ENCODE data around the gene RGS6. TPM values are rescaled to one million over a fixed set of nuclear protein-coding genes. Genes with fewer than 3 reads are reported as not detected.

RGS6 gene
- total RNA-seq, 1 donor from 2014 or later: 2.0 TPM

DNA sequence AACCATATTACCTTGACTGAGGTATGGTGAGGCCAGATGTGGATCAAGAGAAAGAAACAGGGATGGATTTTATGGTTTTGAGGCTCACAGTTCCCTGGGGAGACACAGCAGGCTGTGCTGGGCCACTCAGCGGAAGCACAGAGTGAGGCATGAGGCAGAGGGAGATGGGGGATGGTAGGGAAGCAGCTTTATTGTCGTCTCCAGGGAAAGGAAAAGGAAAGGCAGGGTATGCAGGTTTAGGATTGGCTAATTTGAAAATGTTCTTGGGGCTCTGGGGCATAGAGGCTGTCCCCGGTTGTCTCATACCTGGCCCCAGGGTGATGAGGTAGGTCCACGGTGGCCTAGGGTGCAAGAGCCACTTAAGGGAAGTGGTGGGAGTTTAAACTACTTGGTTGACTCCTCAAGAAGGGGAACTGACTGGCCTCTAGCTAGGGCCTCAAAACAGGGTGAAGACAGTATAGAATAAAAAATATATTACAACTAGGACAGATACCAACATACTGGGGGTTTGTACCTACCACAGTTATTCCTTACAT is 322.8 kb downstream of the RGS6 start:
- DNase-seq (ENCODE audit: low spot score in 2 of 2, unreplicated experiment in 2 of 2): no peak
- TF ChIP-seq CTCF (IDR thresholded peaks at IDR 0.05; ENCODE audit: unreplicated experiment): no peak
- Mint-ChIP-seq H3K4me1 (peaks cover 8% of the 10 kb centered on the region), H3K27me3 (ENCODE audit: low read depth) (no peaks in the 10 kb centered on the region), H3K36me3 (no peaks in the 10 kb centered on the region), H3K4me3 (no peak overlapping the region), H3K9me3 (peaks cover 17% of the 10 kb centered on the region), H3K27ac (no peak overlapping the region)

GRCh38 chr14:72256055-72256454 is 323.8 kb downstream of the RGS6 start:
- DNase-seq (ENCODE audit: low spot score in 2 of 2, unreplicated experiment in 2 of 2): no peak
- no peaks in the 10 kb centered on the region for H3K27me3 Mint-ChIP-seq (ENCODE audit: low read depth)

GRCh38 chr14:72261068-72261467 is 328.8 kb downstream of the RGS6 start:
- Mint-ChIP-seq H3K4me1 (no peaks in the 10 kb centered on the region), H3K27me3 (ENCODE audit: low read depth) (no peaks in the 10 kb centered on the region), H3K9me3 (peaks cover 35% of the 10 kb centered on the region), H3K27ac (no peak overlapping the region), H3K36me3 (no peaks in the 10 kb centered on the region), H3K4me3 (no peak overlapping the region)
- no peak for DNase-seq (ENCODE audit: low spot score in 2 of 2, unreplicated experiment in 2 of 2)
- TF ChIP-seq CTCF (IDR thresholded peaks at IDR 0.05; ENCODE audit: unreplicated experiment): no peak

More at GRCh38 chr14:72256055-72256454, 323.8 kb downstream of the RGS6 start:
- Mint-ChIP-seq H3K9me3 (peaks cover 28% of the 10 kb centered on the region), H3K4me3 (no peak overlapping the region), H3K4me1 (peaks cover 6% of the 10 kb centered on the region), H3K36me3 (no peaks in the 10 kb centered on the region), H3K27ac (no peak overlapping the region)
- TF ChIP-seq CTCF (IDR thresholded peaks at IDR 0.05; ENCODE audit: unreplicated experiment): no peak

DNA sequence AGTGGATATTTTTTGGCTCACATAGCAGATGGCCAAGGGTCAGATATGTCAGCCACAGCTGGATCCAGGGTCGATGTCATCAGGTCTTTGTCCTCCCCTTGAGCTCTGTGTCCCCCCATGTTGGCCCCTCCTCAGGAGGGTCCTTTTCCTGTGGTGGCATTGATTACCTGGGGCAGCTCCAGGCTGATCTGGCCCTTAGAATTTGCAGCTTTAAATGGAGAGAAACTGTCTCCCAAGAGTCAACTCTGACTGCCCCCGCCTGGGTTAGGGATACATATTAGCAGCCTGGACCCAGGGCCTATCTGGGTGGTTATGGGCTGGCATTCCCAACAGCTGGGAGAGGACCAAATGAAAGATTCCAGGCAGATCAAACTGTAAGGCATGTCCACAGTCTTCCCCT is 330.5 kb downstream of the RGS6 start:
- Mint-ChIP-seq H3K9me3 (peaks cover 32% of the 10 kb centered on the region), H3K27me3 (ENCODE audit: low read depth) (no peaks in the 10 kb centered on the region), H3K27ac (no peak overlapping the region), H3K4me1 (no peaks in the 10 kb centered on the region), H3K36me3 (no peaks in the 10 kb centered on the region), H3K4me3 (no peak overlapping the region)
- DNase-seq (ENCODE audit: low spot score in 2 of 2, unreplicated experiment in 2 of 2): no peak
- no peak for TF ChIP-seq CTCF (IDR thresholded peaks at IDR 0.05; ENCODE audit: unreplicated experiment)

DNA sequence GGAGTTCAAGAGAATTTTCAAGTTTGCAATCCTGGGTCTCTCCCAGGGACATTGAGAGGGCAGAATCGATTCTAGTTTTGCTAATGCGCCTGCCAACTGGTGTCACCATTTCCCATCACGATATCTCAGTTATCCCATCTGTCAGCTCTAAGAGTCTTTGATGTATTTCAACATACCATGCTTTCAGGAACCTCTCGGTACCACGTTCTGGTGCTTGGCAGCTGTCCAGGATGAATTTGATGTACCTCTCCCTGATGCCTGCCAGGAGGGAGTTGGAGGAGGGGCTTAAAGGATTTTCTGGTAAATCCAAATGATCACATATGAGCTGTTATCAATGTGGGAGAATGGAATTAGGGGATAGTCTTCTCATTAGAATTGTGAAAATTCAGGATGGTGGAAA is 332.5 kb downstream of the RGS6 start:
- TF ChIP-seq CTCF (IDR thresholded peaks at IDR 0.05; ENCODE audit: unreplicated experiment): no peak
- H3K4me3 Mint-ChIP-seq: no peak overlapping the region
- no peaks in the 10 kb centered on the region for H3K4me1 Mint-ChIP-seq
- no peaks in the 10 kb centered on the region for H3K36me3 Mint-ChIP-seq
- DNase-seq (ENCODE audit: low spot score in 2 of 2, unreplicated experiment in 2 of 2): no peak
- H3K27ac Mint-ChIP-seq: no peak overlapping the region
- H3K27me3 Mint-ChIP-seq (ENCODE audit: low read depth): peaks cover 3% of the 10 kb centered on the region
- H3K9me3 Mint-ChIP-seq: peaks cover 26% of the 10 kb centered on the region
